HG02571 (cell line): ENCODE data around the gene NFATC3.

Experiments
- ATAC-seq: cut with Tn5 transposase; IDR thresholded peaks from one replicate; pipeline ENCODE4 v1.9.1; 2021; ENCODE audit warnings: mild to moderate bottlenecking, moderate library complexity; ENCODE audit not compliant: unreplicated experiment

NFATC3 gene

GRCh38 chr16:68179855-68180254 lies 94.7 kb downstream of the NFATC3 start:
- ATAC-seq, result no peak

- ATAC-seq, result no peak
Observed at GRCh38 chr16:68183046-68183445, 97.9 kb downstream of the NFATC3 start.

GRCh38 chr16:68186877-68187276 lies 101.7 kb downstream of the NFATC3 start:
- no peak for ATAC-seq

- no peak for ATAC-seq
Observed at GRCh38 chr16:68187505-68187904, 102.3 kb downstream of the NFATC3 start.

GRCh38 chr16:68188170-68188569 lies 103.0 kb downstream of the NFATC3 start:
- no peak for ATAC-seq

GRCh38 chr16:68190081-68190480 lies 104.9 kb downstream of the NFATC3 start:
- no peak for ATAC-seq

GRCh38 chr16:68190736-68191510 lies 105.8 kb downstream of the NFATC3 start:
- ATAC-seq, result no peak

GRCh38 chr16:68194251-68194650 lies 109.1 kb downstream of the NFATC3 start:
- ATAC-seq, result no peak

GRCh38 chr16:68197250-68197649 lies 112.1 kb downstream of the NFATC3 start:
- ATAC-seq, result no peak

GRCh38 chr16:68200088-68200783 lies 115.1 kb downstream of the NFATC3 start:
- no peak for ATAC-seq

- no peak for ATAC-seq
Observed at GRCh38 chr16:68202091-68202519, 116.9 kb downstream of the NFATC3 start.

- ATAC-seq, result no peak
Observed at GRCh38 chr16:68206245-68206644, 121.1 kb downstream of the NFATC3 start.

- no peak for ATAC-seq
Observed at GRCh38 chr16:68214726-68215125, 129.6 kb downstream of the NFATC3 start.

- no peak for ATAC-seq
Observed at GRCh38 chr16:68215302-68215701, 130.1 kb downstream of the NFATC3 start.

- no peak for ATAC-seq
Observed at GRCh38 chr16:68216240-68216639, 131.1 kb downstream of the NFATC3 start.

GRCh38 chr16:68217506-68217905 lies 132.3 kb downstream of the NFATC3 start:
- ATAC-seq, result no peak

- ATAC-seq, result no peak
Observed at GRCh38 chr16:68219725-68220351, 134.7 kb downstream of the NFATC3 start.

- ATAC-seq, result no peak
Observed at GRCh38 chr16:68223072-68223471, 137.9 kb downstream of the NFATC3 start.

GRCh38 chr16:68226116-68226515 lies 140.9 kb downstream of the NFATC3 start:
- no peak for ATAC-seq

- ATAC-seq, result no peak
Observed at GRCh38 chr16:68227183-68227793, 142.1 kb downstream of the NFATC3 start.

- no peak for ATAC-seq
Observed at GRCh38 chr16:68227850-68228553, 142.8 kb downstream of the NFATC3 start.
